ENCODE results near the gene ITPKC. TPM values are rescaled to one million over a fixed set of nuclear protein-coding genes. Genes with fewer than 3 reads are reported as not detected.
A peak's percentile ranks its signal among the peaks of the same experiment; 100 is the strongest.

ITPKC gene
- total and polyA plus RNA-seq, 10 of the 15 experiments (the other 5 are each of a cell fraction or from before 2014, with no cell fraction given), result 0.03 to 6.4 (median 3.5) TPM

GRCh38 chr19:40709817-40710216, 7.1 kb upstream of the ITPKC start:
- no peak overlapping the region for H3K9ac ChIP-seq (ENCODE audit: control insufficient read depth, insufficient read depth, low read length)
- no peaks in the 10 kb centered on the region for H3K4me1 ChIP-seq (ENCODE audit: control insufficient read depth, insufficient read depth, low read length)
- TF ChIP-seq NFXL1 (IDR thresholded peaks at IDR 0.05; ENCODE audit: borderline replicate concordance), result no peak
- no peak for TF ChIP-seq WRNIP1 (IDR thresholded peaks at IDR 0.05; ENCODE audit: borderline replicate concordance, low read depth, low read length)
- TF ChIP-seq CEBPB (IDR thresholded peaks at IDR 0.05; ENCODE audit: borderline replicate concordance in 1 of 2, low read depth in 2 of 2, low read length in 2 of 2), result no peak
- no peak for TF ChIP-seq SIN3A (IDR thresholded peaks at IDR 0.05; ENCODE audit: low read depth, low read length)
- no peak for TF ChIP-seq RCOR1 (conservative IDR thresholded peaks at IDR 0.05; ENCODE audit: low read depth, low read length)
- TF ChIP-seq HCFC1 (IDR thresholded peaks at IDR 0.05; ENCODE audit: low read length), result no peak
- no peaks in the 10 kb centered on the region for H3K27me3 ChIP-seq (replicated peaks in 1 of 2; ENCODE audit: control insufficient read depth in 2 of 2, insufficient read depth in 2 of 2, low read length in 1 of 2)
- ChIA-PET POLR2A (no interaction called here), RAD21 (ENCODE audit: unreplicated experiment) (no interaction called here), SMC1A (ENCODE audit: uncharacterized antibody, unreplicated experiment) (no interaction called here), CTCF (no interaction called here)
- BruUV-seq (replicated peaks), result no TSS peak
- ATAC-seq, result no peak
- H3K4me2 ChIP-seq (ENCODE audit: control insufficient read depth, insufficient read depth), result no peak overlapping the region
- no peak for FAIRE-seq
- peaks cover 6% of the 10 kb centered on the region for H3K79me2 ChIP-seq (ENCODE audit: control insufficient read depth, insufficient read depth, low read length)
- H3K9me3 ChIP-seq (replicated peaks; ENCODE audit: control insufficient read depth, insufficient read depth, low read length), result no peaks in the 10 kb centered on the region
- DNase-seq (ENCODE audit: low read depth, low spot score), result no peak
- in situ Hi-C loops (cut with MboI), result no loop called here
- no peak overlapping the region for H3K4me3 ChIP-seq
- WGBS (ENCODE audit: insufficient coverage, insufficient replicate concordance, low lambda C conversion rate, missing lambda C conversion rate), result 69% methylated on average over 5 of the region's 5 CpGs
- H3K36me3 ChIP-seq (ENCODE audit: control insufficient read depth in 2 of 2, insufficient read depth in 2 of 2, low read length in 1 of 2), result peaks cover 4 to 5% of the 10 kb centered on the region in 2 experiments; a peak in 3 of 4 replicates
- intact Hi-C loops (cut with micrococcal nuclease; ENCODE audit: unreplicated experiment), result no loop called here
- no peak overlapping the region for H3K27ac ChIP-seq (ENCODE audit: control insufficient read depth, insufficient read depth)
- no peak overlapping the region for H2AFZ ChIP-seq (ENCODE audit: control insufficient read depth, low read depth, low read length)
- no peaks in the 10 kb centered on the region for H4K20me1 ChIP-seq (ENCODE audit: control insufficient read depth, insufficient read depth)

DNA sequence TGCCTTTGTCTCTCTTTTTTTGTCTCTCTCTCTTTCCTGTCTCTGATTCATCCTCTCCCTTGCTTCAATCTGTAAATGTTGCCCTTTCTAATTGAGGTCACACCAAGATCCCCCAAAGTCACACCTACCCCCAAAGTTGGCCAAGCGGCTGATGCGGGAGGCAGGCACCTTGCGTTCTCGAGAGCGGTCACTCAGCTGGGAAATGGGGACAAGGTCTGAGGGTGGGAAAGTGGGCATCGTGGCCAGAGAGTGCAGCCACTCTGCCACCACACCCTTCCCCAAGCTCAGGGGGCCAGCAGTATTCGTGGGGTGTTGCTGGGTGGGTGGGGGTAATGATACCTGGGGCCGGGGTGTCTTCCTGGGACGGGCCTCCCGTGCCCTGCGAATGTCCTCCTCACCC, 3.0 kb upstream of the ITPKC start:
- H2AFZ ChIP-seq (ENCODE audit: control insufficient read depth, low read depth, low read length), result no peak overlapping the region
- no peaks in the 10 kb centered on the region for H4K20me1 ChIP-seq (ENCODE audit: control insufficient read depth, insufficient read depth)
- BruUV-seq (replicated peaks), result no TSS peak
- peaks cover 36% of the 10 kb centered on the region for H3K79me2 ChIP-seq (ENCODE audit: control insufficient read depth, insufficient read depth, low read length)
- peak overlapping the region; percentile 75 for H3K27ac ChIP-seq (ENCODE audit: control insufficient read depth, insufficient read depth)
- ATAC-seq (no peak), FAIRE-seq (no peak), DNase-seq (ENCODE audit: low read depth, low spot score) (no peak)
- in situ Hi-C loops (cut with MboI) (no loop called here), intact Hi-C loops (cut with micrococcal nuclease; ENCODE audit: unreplicated experiment) (no loop called here)
- H3K4me3 ChIP-seq, result no peak overlapping the region
- no peaks in the 10 kb centered on the region for H3K9me3 ChIP-seq (replicated peaks; ENCODE audit: control insufficient read depth, insufficient read depth, low read length)
- peaks cover 2 to 4% of the 10 kb centered on the region in 2 experiments; a peak in 3 of 4 replicates for H3K36me3 ChIP-seq (ENCODE audit: control insufficient read depth in 2 of 2, insufficient read depth in 2 of 2, low read length in 1 of 2)
- ChIA-PET CTCF (no interaction called here), RAD21 (ENCODE audit: unreplicated experiment) (no interaction called here), SMC1A (ENCODE audit: uncharacterized antibody, unreplicated experiment) (no interaction called here), POLR2A (interaction anchor here (1.1 to 1.2 kb wide), 2 partner anchors 23 to 64 kb away, joined by 4 to 6 read pairs; partner anchors contain the start of gene NUMBL)
- peaks cover 8% of the 10 kb centered on the region for H3K4me1 ChIP-seq (ENCODE audit: control insufficient read depth, insufficient read depth, low read length)
- no peaks in the 10 kb centered on the region for H3K27me3 ChIP-seq (replicated peaks in 1 of 2; ENCODE audit: control insufficient read depth in 2 of 2, insufficient read depth in 2 of 2, low read length in 1 of 2)
- peak overlapping the region; percentile 76; the same call in 1 of the 2 replicates for H3K9ac ChIP-seq (ENCODE audit: control insufficient read depth, insufficient read depth, low read length)
- H3K4me2 ChIP-seq (ENCODE audit: control insufficient read depth, insufficient read depth), result peak overlapping the region; percentile 98
- 80% methylated on average over 11 of the region's 11 CpGs for WGBS (ENCODE audit: insufficient coverage, insufficient replicate concordance, low lambda C conversion rate, missing lambda C conversion rate)
- TF ChIP-seq NFYB (IDR thresholded peaks at IDR 0.05; ENCODE audit: insufficient read depth, low read depth, low read length) (no peak), ZBTB11 (CRISPR knock-in tag; IDR thresholded peaks at IDR 0.05) (no peak), TCF12 (IDR thresholded peaks at IDR 0.05; ENCODE audit: low read depth, low read length) (no peak), MYC (IDR thresholded peaks at IDR 0.05; ENCODE audit: insufficient read depth, insufficient read length, insufficient replicate concordance, low read length, severe bottlenecking) (no peak)
- TF ChIP-seq, protein P1, sequence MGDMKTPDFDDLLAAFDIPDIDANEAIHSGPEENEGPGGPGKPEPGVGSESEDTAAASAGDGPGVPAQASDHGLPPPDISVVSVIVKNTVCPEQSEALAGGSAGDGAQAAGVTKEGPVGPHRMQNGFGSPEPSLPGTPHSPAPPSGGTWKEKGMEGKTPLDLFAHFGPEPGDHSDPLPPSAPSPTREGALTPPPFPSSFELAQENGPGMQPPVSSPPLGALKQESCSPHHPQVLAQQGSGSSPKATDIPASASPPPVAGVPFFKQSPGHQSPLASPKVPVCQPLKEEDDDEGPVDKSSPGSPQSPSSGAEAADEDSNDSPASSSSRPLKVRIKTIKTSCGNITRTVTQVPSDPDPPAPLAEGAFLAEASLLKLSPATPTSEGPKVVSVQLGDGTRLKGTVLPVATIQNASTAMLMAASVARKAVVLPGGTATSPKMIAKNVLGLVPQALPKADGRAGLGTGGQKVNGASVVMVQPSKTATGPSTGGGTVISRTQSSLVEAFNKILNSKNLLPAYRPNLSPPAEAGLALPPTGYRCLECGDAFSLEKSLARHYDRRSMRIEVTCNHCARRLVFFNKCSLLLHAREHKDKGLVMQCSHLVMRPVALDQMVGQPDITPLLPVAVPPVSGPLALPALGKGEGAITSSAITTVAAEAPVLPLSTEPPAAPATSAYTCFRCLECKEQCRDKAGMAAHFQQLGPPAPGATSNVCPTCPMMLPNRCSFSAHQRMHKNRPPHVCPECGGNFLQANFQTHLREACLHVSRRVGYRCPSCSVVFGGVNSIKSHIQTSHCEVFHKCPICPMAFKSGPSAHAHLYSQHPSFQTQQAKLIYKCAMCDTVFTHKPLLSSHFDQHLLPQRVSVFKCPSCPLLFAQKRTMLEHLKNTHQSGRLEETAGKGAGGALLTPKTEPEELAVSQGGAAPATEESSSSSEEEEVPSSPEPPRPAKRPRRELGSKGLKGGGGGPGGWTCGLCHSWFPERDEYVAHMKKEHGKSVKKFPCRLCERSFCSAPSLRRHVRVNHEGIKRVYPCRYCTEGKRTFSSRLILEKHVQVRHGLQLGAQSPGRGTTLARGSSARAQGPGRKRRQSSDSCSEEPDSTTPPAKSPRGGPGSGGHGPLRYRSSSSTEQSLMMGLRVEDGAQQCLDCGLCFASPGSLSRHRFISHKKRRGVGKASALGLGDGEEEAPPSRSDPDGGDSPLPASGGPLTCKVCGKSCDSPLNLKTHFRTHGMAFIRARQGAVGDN (IDR thresholded peaks at IDR 0.05), result no peak

Measured in GM12878 (cell line).